HCT116 (cell line): Measurements from ENCODE around the gene SLC2A14.
"Not testable (repeated sequence)": the region's sequence is repeated elsewhere in the genome, so short reads cannot be mapped to it uniquely, and the experiment has no call there.

Experiments
- CTCF ChIP-seq, 3 experiments: fragments of 200-600 bp in 1 of 3; sonication (generic) in 1 of 3; IDR thresholded peaks in 2 of 3; conservative IDR thresholded peaks in 1 of 3; 2 replicates each; pipeline ENCODE4 v1.5.1; 2012 to 2017; ENCODE audit warnings: low read depth in 2 of 3, low read length in 2 of 3, antibody characterized with exemption in 1 of 3, borderline replicate concordance in 1 of 3, control low read depth in 1 of 3, mild to moderate bottlenecking in 1 of 3, mixed read lengths in 1 of 3, mixed run types in 1 of 3, moderate library complexity in 1 of 3; ENCODE audit not compliant: insufficient read depth in 1 of 3
- EZH2 ChIP-seq: fragments of 200-600 bp; sonication (generic); IDR thresholded peaks from 2 replicates; pipeline ENCODE4 v1.6.1; 2017; ENCODE audit warnings: antibody characterized with exemption, mixed run types
- EZH2phosphoT487 ChIP-seq: fragments of 200-600 bp; IDR thresholded peaks from 2 replicates; pipeline ENCODE4 v1.6.1; 2018; ENCODE audit warnings: antibody characterized with exemption, borderline replicate concordance
- JUND ChIP-seq: IDR thresholded peaks from 2 replicates; pipeline ENCODE4 v1.6.1; 2012
- POLR2A ChIP-seq: IDR thresholded peaks from 2 replicates; pipeline ENCODE4 v1.7.0; 2011; ENCODE audit warnings: borderline replicate concordance; ENCODE audit not compliant: insufficient read depth, insufficient read length; ENCODE audit errors: extremely low read depth
- POLR2AphosphoS5 ChIP-seq: IDR thresholded peaks from 2 replicates; pipeline ENCODE4 v1.6.1; 2011; ENCODE audit warnings: mild to moderate bottlenecking, low read depth, low read length, moderate library complexity
- RAD21 ChIP-seq: IDR thresholded peaks from 2 replicates; pipeline ENCODE4 v1.6.1; 2012; ENCODE audit warnings: low read depth, mild to moderate bottlenecking
- REST ChIP-seq: IDR thresholded peaks from 2 replicates; pipeline ENCODE4 v1.6.1; 2012; ENCODE audit warnings: low read depth
- SIN3A ChIP-seq: IDR thresholded peaks from 2 replicates; pipeline ENCODE4 v1.6.1; 2012; ENCODE audit warnings: low read depth
- SP1 ChIP-seq: IDR thresholded peaks from 2 replicates; pipeline ENCODE4 v1.6.1; 2012; ENCODE audit warnings: low read depth
- TCF7L2 ChIP-seq: IDR thresholded peaks from 2 replicates; pipeline ENCODE4 v1.7.0; 2011; ENCODE audit warnings: borderline replicate concordance, inconsistent platforms; ENCODE audit not compliant: insufficient read depth, insufficient read length; ENCODE audit errors: extremely low read depth
- TF ChIP-seq, protein P1 (sequence below): IDR thresholded peaks from 2 replicates; pipeline ENCODE4 v1.6.1; 2012

DNA sequence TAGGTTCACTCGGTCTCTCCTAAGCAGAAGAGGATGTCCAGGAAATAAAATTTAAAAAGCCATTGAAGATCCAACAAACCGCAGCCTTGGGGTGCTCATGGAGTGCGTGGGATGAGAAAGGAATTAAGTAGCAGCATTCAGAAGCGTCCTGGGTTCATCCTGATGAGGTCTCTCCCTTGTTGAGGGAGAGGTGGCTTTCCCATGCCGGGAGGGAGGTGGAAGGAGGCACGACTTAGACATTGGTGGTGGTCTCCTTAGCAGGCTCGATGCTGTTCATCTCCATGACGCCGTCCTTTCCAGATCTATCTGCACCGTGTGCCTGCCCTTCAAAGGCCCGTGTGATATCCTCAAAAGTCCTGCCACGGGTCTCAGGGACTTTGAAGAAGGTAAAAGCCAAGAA lies 48.5 kb upstream of the SLC2A14 start:
- not testable (repeated sequence) for TF ChIP-seq CTCF (IDR thresholded peaks at IDR 0.05 in 2 of 3, conservative IDR thresholded peaks at IDR 0.05 in 1 of 3; ENCODE audit: borderline replicate concordance in 1 of 3, insufficient read depth in 1 of 3, low read depth in 2 of 3, low read length in 2 of 3); EZH2; JUND; POLR2A; SIN3A; REST; POLR2AphosphoS5; SP1; RAD21; TCF7L2; EZH2phosphoT487
- TF ChIP-seq, protein P1, sequence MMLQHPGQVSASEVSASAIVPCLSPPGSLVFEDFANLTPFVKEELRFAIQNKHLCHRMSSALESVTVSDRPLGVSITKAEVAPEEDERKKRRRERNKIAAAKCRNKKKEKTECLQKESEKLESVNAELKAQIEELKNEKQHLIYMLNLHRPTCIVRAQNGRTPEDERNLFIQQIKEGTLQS, result not testable (repeated sequence)
